Measurements from ENCODE around the gene HEPACAM.

HEPACAM gene

GRCh38 chr11:124942466-124943253 lies 6.8 kb upstream of the HEPACAM start:
- no peak for FAIRE-seq

- FAIRE-seq: no peak
Measured at GRCh38 chr11:124941703-124942102, 5.9 kb upstream of the HEPACAM start.

- FAIRE-seq: no peak
Measured at GRCh38 chr11:124938970-124939369, 3.1 kb upstream of the HEPACAM start.

GRCh38 chr11:124938206-124938765 lies 2.4 kb upstream of the HEPACAM start:
- FAIRE-seq: no peak

- no peak for FAIRE-seq
Measured at GRCh38 chr11:124937336-124937935, 1.6 kb upstream of the HEPACAM start.

GRCh38 chr11:124934862-124935547 lies 842 bp downstream of the HEPACAM start:
- FAIRE-seq: no peak

GRCh38 chr11:124930799-124931198 lies 5.0 kb downstream of the HEPACAM start:
- FAIRE-seq: no peak

- FAIRE-seq: no peak
Measured at GRCh38 chr11:124928942-124929665, 6.7 kb downstream of the HEPACAM start.

- no peak for FAIRE-seq
Measured at GRCh38 chr11:124923296-124923695, 12.6 kb downstream of the HEPACAM start.

- FAIRE-seq: no peak
Measured at GRCh38 chr11:124922831-124923230, 13.0 kb downstream of the HEPACAM start.

- no peak for FAIRE-seq
Measured at GRCh38 chr11:124920870-124921609, 14.8 kb downstream of the HEPACAM start.

GRCh38 chr11:124920356-124920755 lies 15.5 kb downstream of the HEPACAM start:
- no peak for FAIRE-seq

GRCh38 chr11:124919898-124920297 lies 15.9 kb downstream of the HEPACAM start:
- FAIRE-seq: no peak

GRCh38 chr11:124918950-124919349 lies 16.9 kb downstream of the HEPACAM start, which contains the start of gene HEPN1:
Gene HEPN1, plus strand, starts transcription at chr11:124919250.
- FAIRE-seq: no peak

GRCh38 chr11:124917115-124917637 lies 18.7 kb downstream of the HEPACAM start:
- FAIRE-seq: no peak

GRCh38 chr11:124916370-124916710 lies 19.5 kb downstream of the HEPACAM start:
- FAIRE-seq: no peak

GRCh38 chr11:124915541-124916369 lies 20.1 kb downstream of the HEPACAM start:
- no peak for FAIRE-seq

- FAIRE-seq: no peak
Measured at GRCh38 chr11:124902616-124903015, 33.2 kb downstream of the HEPACAM start.

GRCh38 chr11:124900464-124900863 lies 35.4 kb downstream of the HEPACAM start:
- FAIRE-seq: no peak

GRCh38 chr11:124899383-124900145 lies 36.3 kb downstream of the HEPACAM start:
- FAIRE-seq: no peak

All from islet of Langerhans (tissue), 1 donor.